AG09319 (cell line): ENCODE results near the gene NOL9.
A peak's percentile ranks its signal among the peaks of the same experiment; 100 is the strongest.
"Not testable (repeated sequence)": the region's sequence is repeated elsewhere in the genome, so short reads cannot be mapped to it uniquely, and the experiment has no call there.

ENCODE experiments used
- DNase-seq: peaks from one replicate; pipeline ENCODE4 v3.0.0-alpha.2; 2010; ENCODE audit warnings: low read depth; ENCODE audit errors: extremely low read depth
- CTCF ChIP-seq: IDR thresholded peaks from 2 replicates; pipeline ENCODE4 v1.5.1; 2011; ENCODE audit warnings: low read depth, mild to moderate bottlenecking, inconsistent platforms, low read length, moderate library complexity

NOL9 gene

DNA sequence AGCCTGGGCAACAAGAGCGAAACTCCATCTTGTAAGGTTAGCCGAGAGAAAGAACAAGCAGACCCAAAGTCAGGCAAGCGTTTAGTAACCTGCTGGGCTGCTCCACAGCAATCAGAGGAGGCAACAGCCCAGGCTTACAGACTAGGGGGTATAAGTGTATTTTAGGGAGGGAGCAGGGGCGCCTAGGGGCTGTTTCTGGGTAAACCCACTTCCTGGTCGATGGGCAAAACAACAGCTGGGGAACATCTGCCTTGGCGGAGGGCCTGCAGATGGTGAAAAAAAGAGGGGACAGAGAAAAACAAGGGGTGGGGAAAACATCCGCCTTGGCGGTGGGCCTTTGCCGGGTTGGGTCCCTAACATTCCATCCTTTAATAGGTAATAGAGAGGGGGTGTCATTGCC is 6.0 kb upstream of the NOL9 start:
- DNase-seq: no peak
- TF ChIP-seq CTCF: no peak

DNA sequence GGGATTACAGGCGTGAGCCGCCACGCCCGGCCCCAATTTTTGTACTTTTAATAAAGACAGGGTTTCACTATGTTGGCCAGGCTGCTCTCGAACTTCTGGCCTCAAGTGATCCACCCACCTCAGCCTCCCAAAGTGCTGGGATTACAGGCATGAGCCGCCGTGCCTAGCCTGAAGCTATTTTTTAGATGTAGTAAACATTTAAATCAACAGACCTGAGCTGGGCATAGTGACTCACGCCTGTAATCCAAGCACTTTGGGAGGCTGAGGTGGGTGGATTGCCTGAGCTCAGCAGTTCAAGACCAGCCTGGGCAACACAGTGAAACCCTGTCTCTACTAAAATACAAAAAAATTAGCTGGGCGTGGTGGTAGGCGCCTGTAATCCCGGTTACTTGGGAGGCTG is 4.8 kb upstream of the NOL9 start:
- DNase-seq: not testable (repeated sequence)

DNA sequence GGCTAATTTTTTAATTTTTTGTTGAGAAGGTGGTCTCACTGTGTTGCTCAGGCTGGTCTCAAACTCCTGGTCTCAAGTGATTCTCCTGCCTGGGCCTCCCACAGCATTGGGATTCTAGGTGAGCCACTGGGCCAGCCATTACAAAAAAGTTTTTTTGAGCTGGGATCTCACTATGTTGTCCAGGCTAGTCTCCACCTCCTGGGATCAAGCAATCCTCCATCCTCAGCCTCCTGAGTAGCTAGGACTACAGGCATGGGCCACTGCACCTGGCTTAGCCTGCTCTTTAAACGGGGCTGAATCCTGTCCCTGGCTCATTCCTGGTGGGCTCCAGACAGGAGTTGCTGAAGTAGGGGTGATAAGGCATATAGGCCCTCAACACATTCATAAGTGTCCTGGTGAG is 3.3 kb upstream of the NOL9 start:
- TF ChIP-seq CTCF: no peak
- DNase-seq: no peak

- no peak for TF ChIP-seq CTCF
- peak; percentile 27 for DNase-seq
These were observed 830 bp upstream of the NOL9 start, which contains the start of gene TAS1R1 for GRCh38 chr1:6554907-6555778. Gene TAS1R1, plus strand, starts transcription at chr1:6555307. Its CDS starts 67 bp downstream, at chr1:6555374.

- DNase-seq: no peak
- no peak for TF ChIP-seq CTCF
These were observed 7.0 kb downstream of the NOL9 start for GRCh38 chr1:6547301-6547700.

GRCh38 chr1:6546326-6546725 is 8.0 kb downstream of the NOL9 start:
- DNase-seq: no peak
- no peak for TF ChIP-seq CTCF

DNA sequence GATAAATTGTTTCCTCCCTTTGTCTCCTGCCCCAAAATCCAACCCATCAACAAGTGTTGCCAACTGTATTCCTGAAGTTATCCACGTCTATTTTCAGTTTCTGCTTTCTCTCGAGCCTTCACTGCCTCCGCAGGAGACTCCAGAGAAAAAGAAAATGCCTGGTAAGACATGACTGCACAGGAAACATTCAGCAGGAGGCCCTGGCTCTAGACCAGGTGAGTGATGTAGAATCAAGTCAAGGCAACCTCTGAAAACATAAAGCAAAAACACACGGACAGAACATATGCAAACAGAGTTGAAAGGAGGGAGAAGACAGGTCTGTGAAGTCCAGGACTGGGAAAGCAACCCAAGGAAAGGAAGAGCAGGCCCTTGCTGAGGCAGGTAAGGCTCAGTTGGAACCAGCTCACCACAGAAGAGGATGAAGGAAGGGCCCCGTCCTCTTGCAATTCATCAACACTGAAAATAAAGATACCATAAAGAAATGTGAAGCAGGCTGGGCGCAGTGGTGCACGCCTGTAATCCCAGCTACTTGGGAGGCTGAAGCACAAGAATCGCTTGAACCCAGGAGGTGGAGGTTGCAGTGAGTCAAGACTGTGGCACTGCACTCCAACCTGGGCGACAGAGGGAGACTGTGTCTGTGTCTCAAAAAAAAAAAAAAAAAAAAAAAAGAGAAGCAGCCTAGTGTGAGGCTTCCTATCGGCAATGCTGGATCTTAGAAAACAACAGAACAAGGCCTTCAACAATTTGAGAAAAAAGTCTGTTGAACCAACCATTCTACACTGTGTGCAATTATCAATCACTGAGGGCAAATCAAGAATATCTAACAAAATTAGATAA is 8.8 kb downstream of the NOL9 start:
- DNase-seq: no peak
- TF ChIP-seq CTCF: no peak
